OCI-LY1 (cell line): ENCODE results near the gene RAI1.

Experiments used
- EZH2 ChIP-seq: fragments of 200-600 bp; sonication (generic), shearing (Covaris generic); IDR thresholded peaks from 2 replicates; pipeline ENCODE4 v1.8.0; 2017; ENCODE audit warnings: borderline replicate concordance, mixed run types, mild to moderate bottlenecking, antibody characterized with exemption, low read length, moderate library complexity, mixed read lengths
- TF ChIP-seq, protein P1 (sequence below): fragments of 200-600 bp; sonication (generic), shearing (Covaris generic); IDR thresholded peaks from 2 replicates; pipeline ENCODE4 v1.5.1; 2017; ENCODE audit warnings: mild to moderate bottlenecking, antibody characterized with exemption, low read length, moderate library complexity, mixed read lengths

DNA sequence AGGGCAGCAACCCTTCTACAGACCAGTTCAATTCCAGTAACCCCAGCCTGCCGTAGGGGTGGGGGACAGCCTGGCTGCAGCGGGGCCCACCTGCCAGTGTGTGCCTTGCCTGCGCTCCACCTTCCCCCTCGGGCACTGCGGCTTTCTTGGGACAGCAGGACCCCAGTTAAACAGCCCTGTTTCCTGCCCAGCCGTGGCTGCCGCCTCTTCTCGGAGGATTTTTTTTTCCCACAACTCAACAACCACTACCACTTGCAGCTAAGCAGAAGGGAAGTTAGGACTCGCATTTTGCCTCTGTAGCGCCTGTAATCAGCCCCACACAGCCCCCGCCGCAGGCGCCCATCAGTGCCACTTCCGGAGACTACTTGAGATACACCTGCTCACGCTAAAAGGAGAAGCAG, 76.1 kb downstream of the RAI1 start:
- TF ChIP-seq, protein P1, sequence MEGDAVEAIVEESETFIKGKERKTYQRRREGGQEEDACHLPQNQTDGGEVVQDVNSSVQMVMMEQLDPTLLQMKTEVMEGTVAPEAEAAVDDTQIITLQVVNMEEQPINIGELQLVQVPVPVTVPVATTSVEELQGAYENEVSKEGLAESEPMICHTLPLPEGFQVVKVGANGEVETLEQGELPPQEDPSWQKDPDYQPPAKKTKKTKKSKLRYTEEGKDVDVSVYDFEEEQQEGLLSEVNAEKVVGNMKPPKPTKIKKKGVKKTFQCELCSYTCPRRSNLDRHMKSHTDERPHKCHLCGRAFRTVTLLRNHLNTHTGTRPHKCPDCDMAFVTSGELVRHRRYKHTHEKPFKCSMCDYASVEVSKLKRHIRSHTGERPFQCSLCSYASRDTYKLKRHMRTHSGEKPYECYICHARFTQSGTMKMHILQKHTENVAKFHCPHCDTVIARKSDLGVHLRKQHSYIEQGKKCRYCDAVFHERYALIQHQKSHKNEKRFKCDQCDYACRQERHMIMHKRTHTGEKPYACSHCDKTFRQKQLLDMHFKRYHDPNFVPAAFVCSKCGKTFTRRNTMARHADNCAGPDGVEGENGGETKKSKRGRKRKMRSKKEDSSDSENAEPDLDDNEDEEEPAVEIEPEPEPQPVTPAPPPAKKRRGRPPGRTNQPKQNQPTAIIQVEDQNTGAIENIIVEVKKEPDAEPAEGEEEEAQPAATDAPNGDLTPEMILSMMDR = no peak
- TF ChIP-seq EZH2 = no peak
